Right lobe of liver (tissue), 4 donors: ENCODE results near the gene TIMMDC1.

Source experiments
- CTCF ChIP-seq, 4 donors: fragments of 200-600 bp in 3 of 4; fragments of 450-650 bp in 1 of 4; IDR thresholded peaks; one replicate each; pipeline versions ENCODE4 v1.5.1 to v1.8.0; 2016 to 2022; ENCODE audit warnings: antibody characterized with exemption in 4 of 4, mild to moderate bottlenecking in 2 of 4
- POLR2A ChIP-seq: fragments of 450-650 bp; IDR thresholded peaks from one replicate; pipeline ENCODE4 v1.6.1; 2017; ENCODE audit warnings: antibody characterized with exemption, mild to moderate bottlenecking
- donor health status: DM: no; HTN: no; CAD: no.
- donor health status: DM: no; HTN: no; CAD: no.
- donor health status: DM: no; HTN: yes; CAD: no.

DNA sequence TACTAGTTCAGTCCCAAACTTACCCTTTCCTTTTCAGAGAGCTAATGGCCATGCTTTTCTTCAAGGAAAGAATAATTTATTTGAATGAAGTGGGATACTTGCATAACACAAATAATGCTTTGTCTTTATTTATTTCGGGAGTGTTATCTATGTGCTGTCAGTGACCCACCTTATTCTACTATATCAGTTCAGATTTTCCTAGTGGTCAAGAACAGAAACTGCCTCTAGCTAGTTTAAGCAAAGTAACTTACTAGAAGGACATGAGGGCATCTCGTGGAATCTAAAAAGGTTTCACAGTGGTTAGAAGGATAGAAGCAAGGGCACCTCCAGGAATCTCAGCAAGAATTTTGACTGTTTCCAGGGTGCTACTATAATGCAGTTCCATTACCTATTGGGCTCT, 3.8 kb upstream of the TIMMDC1 start:
- no peak for TF ChIP-seq POLR2A
- no peak for TF ChIP-seq CTCF (IDR thresholded peaks at IDR 0.05)
